H1 (cell line): ENCODE results near the gene INAFM2. TPM values are rescaled to one million over a fixed set of nuclear protein-coding genes. Genes with fewer than 3 reads are reported as not detected.

Source experiments
- CTCF ChIA-PET: fragments of 300-600 bp; sonication (Branson Sonifier 250); formaldehyde crosslinking; loops from one replicate; lab custom pipeline; 2021; ENCODE audit not compliant: partially characterized antibody; lab: Charles Lee
- POLR2A ChIA-PET: fragments of 300-600 bp; sonication (Branson Sonifier 250); formaldehyde crosslinking; loops from one replicate; lab custom pipeline; 2021; ENCODE audit warnings: inconsistent platforms; ENCODE audit not compliant: partially characterized antibody; lab: Charles Lee
- DNase-seq, 2 experiments: peaks; one replicate each; pipeline versions ENCODE4 v3.0.0 to v3.0.0-alpha.2; 2010 to 2022; ENCODE audit warnings: low spot score in 2 of 2, low read depth in 1 of 2, mixed read lengths in 1 of 2
- FAIRE-seq: peaks from 2 replicates; lab custom pipeline; 2011; peaks lifted over from hg19 to GRCh38; lab: Jason Lieb, UNC
- H2AFZ ChIP-seq: 2 replicates; pipeline ENCODE4 v1.8.1; 2012; ENCODE audit warnings: low read length, inconsistent platforms
- H2AK5ac ChIP-seq: 2 replicates; pipeline ENCODE4 v1.6.1; 2013; ENCODE audit warnings: low read depth, low read length
- H2BK120ac ChIP-seq: replicated peaks from 2 replicates; pipeline ENCODE3; 2013; ENCODE audit warnings: low read depth, low read length, inconsistent platforms
- H2BK12ac ChIP-seq: 2 replicates; pipeline ENCODE4 v1.6.1; 2013; ENCODE audit warnings: low read depth, low read length
- H2BK15ac ChIP-seq: 2 replicates; pipeline ENCODE4 v1.6.1; 2013; ENCODE audit warnings: low read length
- H2BK20ac ChIP-seq: 2 replicates; pipeline ENCODE4 v1.6.1; 2013; ENCODE audit warnings: low read length
- H2BK5ac ChIP-seq: 2 replicates; pipeline ENCODE4 v1.6.1; 2013; ENCODE audit warnings: low read depth, low read length
- H3K14ac ChIP-seq: 2 replicates; pipeline ENCODE4 v1.6.1; 2013; ENCODE audit warnings: inconsistent platforms; ENCODE audit not compliant: insufficient read length
- H3K18ac ChIP-seq: 2 replicates; pipeline ENCODE4 v1.6.1; 2013; ENCODE audit warnings: low read length; ENCODE audit errors: extremely low read depth
- H3K23ac ChIP-seq: 2 replicates; pipeline ENCODE4 v1.6.1; 2013; ENCODE audit warnings: inconsistent platforms; ENCODE audit not compliant: insufficient read length
- H3K23me2 ChIP-seq: 2 replicates; pipeline ENCODE4 v1.6.1; 2013; ENCODE audit warnings: low read depth, low read length
- H3K27ac ChIP-seq: 2 replicates; pipeline ENCODE4 v1.6.1; 2011; ENCODE audit warnings: low read depth, low read length, inconsistent platforms
- H3K27me3 ChIP-seq, 4 experiments: replicated peaks in 1 of 4; 1 replicate in 1 of 4; 2 replicates in 3 of 4; pipeline versions ENCODE4 v1.6.1 to v1.8.1; 2011 to 2013; ENCODE audit warnings: low read length in 3 of 4, mild to moderate bottlenecking in 3 of 4, inconsistent platforms in 2 of 4, mixed read lengths in 2 of 4, moderate library complexity in 1 of 4; ENCODE audit not compliant: control insufficient read depth in 3 of 4, insufficient read depth in 3 of 4; ENCODE audit errors: extremely low read depth in 1 of 4
- H3K36me3 ChIP-seq, 4 experiments: 2 replicates each; pipeline versions ENCODE4 v1.6.1 to v1.8.1; 2011 to 2013; ENCODE audit warnings: mild to moderate bottlenecking in 4 of 4, low read length in 3 of 4, moderate library complexity in 2 of 4, control low read depth in 1 of 4, inconsistent platforms in 1 of 4; ENCODE audit not compliant: insufficient read depth in 4 of 4, control insufficient read depth in 2 of 4
- H3K4ac ChIP-seq: replicated peaks from 2 replicates; pipeline ENCODE3; 2013; ENCODE audit warnings: low read length, low read depth, mixed read lengths, inconsistent platforms; ENCODE audit not compliant: insufficient read length
- H3K4me1 ChIP-seq, 4 experiments: replicated peaks in 1 of 4; 1 replicate in 1 of 4; 2 replicates in 3 of 4; pipeline versions ENCODE4 v1.6.1 to v1.8.1; 2011 to 2013; ENCODE audit warnings: low read length in 3 of 4, inconsistent platforms in 2 of 4, mixed read lengths in 1 of 4; ENCODE audit not compliant: insufficient read depth in 4 of 4, control insufficient read depth in 3 of 4
- H3K4me2 ChIP-seq, 2 experiments: 2 replicates each; pipeline versions ENCODE4 v1.6.1 to v1.8.1; 2011 to 2013; ENCODE audit warnings: low read depth in 2 of 2, low read length in 2 of 2, control low read depth in 1 of 2, inconsistent platforms in 1 of 2, mild to moderate bottlenecking in 1 of 2; ENCODE audit not compliant: insufficient read depth in 1 of 2
- H3K4me3 ChIP-seq, 4 experiments: fragments of 200-600, 300-600 bp in 1 of 4; sonication (generic), shearing (Covaris generic), sonication (Bioruptor Twin) in 1 of 4; 2 replicates each; pipeline versions ENCODE4 v1.5.1 to v1.8.1; 2011 to 2016; ENCODE audit warnings: low read length in 4 of 4, low read depth in 3 of 4, control low read depth in 2 of 4, inconsistent platforms in 2 of 4, mild to moderate bottlenecking in 2 of 4, mixed read lengths in 1 of 4, moderate library complexity in 1 of 4; ENCODE audit not compliant: insufficient read depth in 2 of 4; ENCODE audit errors: extremely low read depth in 1 of 4
- H3K56ac ChIP-seq: replicated peaks from 2 replicates; pipeline ENCODE3; 2013; ENCODE audit warnings: low read depth, mild to moderate bottlenecking, mixed read lengths, low read length, inconsistent platforms; ENCODE audit not compliant: insufficient read length
- H3K79me1 ChIP-seq: 2 replicates; pipeline ENCODE4 v1.6.1; 2013; ENCODE audit warnings: low read depth, low read length, control low read depth
- H3K79me2 ChIP-seq, 2 experiments: 2 replicates each; pipeline versions ENCODE4 v1.6.1 to v1.8.1; 2012 to 2013; ENCODE audit warnings: low read length in 2 of 2, mild to moderate bottlenecking in 2 of 2, inconsistent platforms in 1 of 2; ENCODE audit not compliant: insufficient read depth in 2 of 2, control insufficient read depth in 1 of 2
- H3K9ac ChIP-seq, 4 experiments: replicated peaks in 1 of 4; 1 replicate in 1 of 4; 2 replicates in 3 of 4; pipeline versions ENCODE4 v1.6.1 to v1.8.1; 2011 to 2013; ENCODE audit warnings: low read depth in 3 of 4, low read length in 3 of 4, control low read depth in 2 of 4, mild to moderate bottlenecking in 2 of 4, moderate library complexity in 2 of 4, inconsistent platforms in 1 of 4; ENCODE audit errors: extremely low read depth in 1 of 4
- H3K9me3 ChIP-seq, 2 experiments: 2 replicates each; pipeline versions ENCODE4 v1.6.1 to v1.8.1; 2012 to 2013; ENCODE audit warnings: mild to moderate bottlenecking in 2 of 2, moderate library complexity in 2 of 2, control low read depth in 1 of 2, inconsistent platforms in 1 of 2, low read depth in 1 of 2, low read length in 1 of 2, mixed read lengths in 1 of 2; ENCODE audit not compliant: insufficient read depth in 2 of 2
- H4K20me1 ChIP-seq, 2 experiments: replicated peaks in 1 of 2; 2 replicates each; pipeline versions ENCODE3 to v1.8.1; 2011 to 2013; ENCODE audit warnings: inconsistent platforms in 2 of 2, low read length in 2 of 2, mild to moderate bottlenecking in 1 of 2; ENCODE audit not compliant: insufficient read depth in 2 of 2, control insufficient read depth in 1 of 2
- H4K5ac ChIP-seq: 2 replicates; pipeline ENCODE4 v1.6.1; 2013; ENCODE audit warnings: low read length, low read depth, mixed read lengths, inconsistent platforms; ENCODE audit not compliant: insufficient read length
- H4K8ac ChIP-seq: 2 replicates; pipeline ENCODE4 v1.8.0; 2013; ENCODE audit warnings: mild to moderate bottlenecking, moderate library complexity, low read length, inconsistent platforms; ENCODE audit not compliant: insufficient read depth; ENCODE audit errors: extremely low read depth
- H4K91ac ChIP-seq: replicated peaks from 2 replicates; pipeline ENCODE3; 2013; ENCODE audit warnings: low read length, mixed read lengths, inconsistent platforms; ENCODE audit not compliant: insufficient read length
- ATF2 ChIP-seq: IDR thresholded peaks from 2 replicates; pipeline ENCODE4 v1.6.1; 2012; ENCODE audit warnings: low read length, inconsistent platforms
- RFX5 ChIP-seq: IDR thresholded peaks from 2 replicates; pipeline ENCODE4 v1.6.1; 2011; ENCODE audit warnings: low read depth, low read length, improper control_type of control experiment, borderline replicate concordance
- RNF2 ChIP-seq: fragments of 200-900, 300-1000 bp; sonication (generic); IDR thresholded peaks from 2 replicates; pipeline ENCODE4 v1.7.1; 2016; ENCODE audit warnings: borderline replicate concordance, low read depth, mild to moderate bottlenecking, antibody characterized with exemption, low read length; ENCODE audit not compliant: poor library complexity, severe bottlenecking; ENCODE audit errors: missing control alignments
- SIX5 ChIP-seq: IDR thresholded peaks from 2 replicates; pipeline ENCODE4 v1.6.1; 2011; ENCODE audit warnings: mild to moderate bottlenecking, low read depth, low read length
- WGBS, 2 experiments: shearing (Covaris generic) in 1 of 2; methylation state at CpG; one replicate each; pipeline versions ENCODE4 v1.1.6 to v1.1.7; 2013 to 2015; ENCODE audit warnings: low lambda C conversion rate in 2 of 2, mixed read lengths in 2 of 2, inconsistent platforms in 1 of 2, low coverage in 1 of 2, missing lambda C conversion rate in 1 of 2; ENCODE audit not compliant: insufficient replicate concordance in 2 of 2, insufficient coverage in 1 of 2, insufficient read length in 1 of 2; ENCODE audit errors: extremely low coverage in 1 of 2, missing lambda C conversion rate in 1 of 2; 5-methylcytosine and 5-hydroxymethylcytosine counted together
- polyA plus RNA-seq, 7 experiments: library from polyadenylated mRNA; depleted of rRNA in 3 of 7; stranded (reverse) in 5 of 7; unstranded in 2 of 7; fragments of >200 nt in 5 of 7; fragments of 200-250 nt in 2 of 7; gene quantifications; 1 replicate in 5 of 7; 2 replicates in 1 of 7; 4 replicates in 1 of 7; pipeline versions ENCODE4 v1.2.1 to v1.2.3, GENCODE V29; 2011 to 2013; ENCODE audit warnings: missing spikeins in 2 of 7, mixed read lengths in 2 of 7
- total RNA-seq: library from RNA; stranded (reverse); fragmentation: NEBNext Ultra II Directional; extraction: Animal tissue kit (Norgen Biotek cat#: 25700); gene quantifications from 2 replicates; pipeline ENCODE4 v1.2.1, GENCODE V29; 2021

INAFM2 gene
- total and polyA plus RNA-seq, 2 of the 8 experiments (the other 6 are each of a cell fraction or from before 2014, with no cell fraction given), result 15.3 to 35.1 TPM

GRCh38 chr15:40368719-40369473, 45.4 kb downstream of the INAFM2 start:
- H2BK12ac ChIP-seq, result peak overlapping the region; percentile 92; the same call in 1 of the 2 replicates
- FAIRE-seq (no peak), DNase-seq (no peak)
- no peak overlapping the region for H2AFZ ChIP-seq
- H4K91ac ChIP-seq, result peak overlapping the region; percentile 62
- no peak overlapping the region for H3K9ac ChIP-seq
- H3K4me3 ChIP-seq, result no peak overlapping the region
- peaks cover 0 to 8% of the 10 kb centered on the region in 2 experiments; a peak in 1 of 4 replicates for H3K9me3 ChIP-seq
- H3K4ac ChIP-seq, result peak overlapping the region; percentile 49
- peak overlapping the region; percentile 91; the same call in 1 of the 2 replicates for H4K8ac ChIP-seq
- no peak overlapping the region for H3K23ac ChIP-seq
- H2AK5ac ChIP-seq, result no peak overlapping the region
- peak overlapping the region; percentile 88; the same call in 1 of the 2 replicates for H2BK15ac ChIP-seq
- peak overlapping the region; percentile 60; the same call in 1 of the 2 replicates for H3K18ac ChIP-seq
- TF ChIP-seq RNF2, result peak; percentile 36
- no peak for TF ChIP-seq RFX5
- TF ChIP-seq SIX5, result no peak
- TF ChIP-seq ATF2, result no peak
- H3K56ac ChIP-seq, result no peak overlapping the region
- H4K5ac ChIP-seq, result no peak overlapping the region
- 96% methylated on average over 24 of the region's 24 CpGs; no CpG with 5 or more reads in 1 of the 2 experiments for WGBS, 2 experiments
- peaks cover 5 to 27% (median 23%) of the 10 kb centered on the region in 4 experiments for H3K27me3 ChIP-seq
- H3K79me2 ChIP-seq, result no peaks in the 10 kb centered on the region
- H3K14ac ChIP-seq, result no peak overlapping the region
- no peak overlapping the region for H3K4me2 ChIP-seq
- POLR2A ChIA-PET, result interaction anchor here (0.7 to 4.1 kb wide), 10 partner anchors 11 to 67 kb away, joined by 3 to 24 read pairs (median 4); partner anchors contain the start of gene KNSTRN
- H3K4me1 ChIP-seq, result peaks cover 3 to 6% (median 4%) of the 10 kb centered on the region in 4 experiments; a peak in 4 of 7 replicates
- H3K27ac ChIP-seq, result no peak overlapping the region
- H4K20me1 ChIP-seq, result peaks cover 0 to 1% of the 10 kb centered on the region in 2 experiments
- H2BK120ac ChIP-seq, result no peak overlapping the region
- CTCF ChIA-PET, result interaction anchor here (0.8 to 13.4 kb wide), 30 partner anchors 9 to 137 kb away, joined by 3 to 452 read pairs (median 5); partner anchors contain the start of genes CCDC9B, DISP2, IVD and KNSTRN
- H2BK5ac ChIP-seq, result no peak overlapping the region
- no peak overlapping the region for H2BK20ac ChIP-seq
- H3K23me2 ChIP-seq, result peaks cover 1% of the 10 kb centered on the region
- no peaks in the 10 kb centered on the region for H3K79me1 ChIP-seq
- H3K36me3 ChIP-seq, result no peaks in the 10 kb centered on the region
